ENCODE results near the gene PACS2.

PACS2 gene

DNA sequence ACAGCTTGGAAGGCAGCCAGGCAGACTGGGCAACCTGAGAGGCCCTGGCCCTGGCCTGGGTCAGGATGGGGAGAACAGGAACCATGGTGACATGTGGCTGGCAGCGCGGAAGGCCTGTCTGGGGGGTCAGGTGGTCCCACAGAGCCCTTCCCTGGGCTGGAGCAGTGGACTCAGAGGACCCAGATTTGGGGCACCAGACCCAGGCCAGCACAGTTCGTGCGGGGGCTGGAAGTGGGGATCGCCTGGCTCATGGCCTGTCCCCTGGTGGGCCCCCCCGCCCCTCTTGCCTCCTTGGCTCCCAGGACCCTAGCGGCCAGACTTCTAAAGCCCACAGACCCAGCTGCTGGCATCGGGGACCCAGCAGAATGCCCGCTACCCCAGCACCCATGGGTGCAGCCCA, 126.4 kb downstream of the PACS2 start:
- no peak for TF ChIP-seq CTCF (conservative IDR thresholded peaks at IDR 0.05; ENCODE audit: low read depth, low read length)
- no peak for DNase-seq (ENCODE audit: low read depth)
- no peak overlapping the region for H3K4me3 ChIP-seq (ENCODE audit: low read depth, low read length)

DNA sequence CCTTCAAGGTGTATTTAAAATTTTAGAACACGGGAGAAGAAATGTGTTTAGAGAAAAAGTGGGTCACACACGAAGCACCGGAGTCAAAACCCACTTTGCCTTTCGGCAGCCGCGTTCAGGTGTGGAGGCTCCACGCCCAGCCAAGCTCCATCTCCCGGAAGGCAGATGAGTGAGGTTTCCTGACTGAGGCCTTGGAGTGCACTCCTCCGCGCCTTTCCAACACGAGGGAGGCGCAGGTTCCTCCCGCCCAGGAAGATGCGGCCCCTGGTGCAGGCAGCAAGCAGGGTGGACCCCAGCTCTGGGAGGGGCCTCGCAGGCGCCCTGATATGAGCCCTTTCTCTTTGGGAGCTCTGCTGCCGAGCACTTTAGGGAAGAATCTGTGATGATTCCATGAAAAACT, 127.6 kb downstream of the PACS2 start:
- no peak overlapping the region for H3K4me3 ChIP-seq (ENCODE audit: low read depth, low read length)
- no peak for DNase-seq (ENCODE audit: low read depth)
- TF ChIP-seq CTCF (conservative IDR thresholded peaks at IDR 0.05; ENCODE audit: low read depth, low read length), result no peak

DNA sequence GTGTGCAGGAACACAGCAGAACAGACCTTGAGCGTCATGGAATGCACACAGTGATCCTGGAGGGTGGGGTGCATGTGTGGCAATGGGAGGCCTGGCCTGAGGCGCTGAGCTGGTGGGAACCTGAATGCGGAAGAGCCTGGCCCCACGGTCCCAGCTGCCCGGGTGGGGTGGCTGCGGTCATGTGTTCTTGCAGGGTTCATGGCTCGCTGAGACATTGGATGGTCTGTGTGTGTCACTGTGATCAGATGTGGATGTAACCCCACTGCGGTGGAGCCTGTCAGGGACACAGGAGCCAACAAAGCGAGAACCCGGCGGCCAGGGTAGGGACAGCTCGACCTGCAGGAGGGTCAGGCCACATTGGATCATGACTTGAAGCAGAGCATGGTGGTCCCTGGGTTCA, 128.3 kb downstream of the PACS2 start:
- no peak overlapping the region for H3K4me3 ChIP-seq (ENCODE audit: low read depth, low read length)
- no peak for DNase-seq (ENCODE audit: low read depth)
- TF ChIP-seq CTCF (conservative IDR thresholded peaks at IDR 0.05; ENCODE audit: low read depth, low read length), result no peak

GRCh38 chr14:105444859-105445258, 130.3 kb downstream of the PACS2 start:
- TF ChIP-seq CTCF (conservative IDR thresholded peaks at IDR 0.05; ENCODE audit: low read depth, low read length), result no peak
- no peak for DNase-seq (ENCODE audit: low read depth)
- H3K4me3 ChIP-seq (ENCODE audit: low read depth, low read length), result no peak overlapping the region

DNA sequence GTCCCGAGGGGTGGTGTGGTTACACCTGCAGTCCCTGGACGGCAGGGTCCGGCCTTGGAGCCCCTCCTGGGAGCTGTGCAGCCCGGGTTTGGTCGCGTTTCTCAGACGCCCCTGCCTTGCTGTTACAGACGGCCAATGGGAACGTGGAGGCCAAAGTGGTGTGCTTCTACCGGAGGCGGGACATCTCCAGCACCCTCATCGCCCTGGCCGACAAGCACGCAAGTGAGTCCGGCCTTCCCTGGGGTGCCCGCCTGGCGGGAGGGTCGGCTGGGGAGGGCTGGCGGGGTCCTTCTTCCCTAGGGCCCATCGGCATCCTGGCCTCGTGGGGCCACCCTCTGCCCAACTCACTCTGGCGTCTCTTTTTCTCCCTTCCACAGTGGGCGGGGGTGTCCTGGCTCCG, 130.7 kb downstream of the PACS2 start:
- DNase-seq (ENCODE audit: low read depth), result no peak
- TF ChIP-seq CTCF (conservative IDR thresholded peaks at IDR 0.05; ENCODE audit: low read depth, low read length), result no peak
- no peak overlapping the region for H3K4me3 ChIP-seq (ENCODE audit: low read depth, low read length)

DNA sequence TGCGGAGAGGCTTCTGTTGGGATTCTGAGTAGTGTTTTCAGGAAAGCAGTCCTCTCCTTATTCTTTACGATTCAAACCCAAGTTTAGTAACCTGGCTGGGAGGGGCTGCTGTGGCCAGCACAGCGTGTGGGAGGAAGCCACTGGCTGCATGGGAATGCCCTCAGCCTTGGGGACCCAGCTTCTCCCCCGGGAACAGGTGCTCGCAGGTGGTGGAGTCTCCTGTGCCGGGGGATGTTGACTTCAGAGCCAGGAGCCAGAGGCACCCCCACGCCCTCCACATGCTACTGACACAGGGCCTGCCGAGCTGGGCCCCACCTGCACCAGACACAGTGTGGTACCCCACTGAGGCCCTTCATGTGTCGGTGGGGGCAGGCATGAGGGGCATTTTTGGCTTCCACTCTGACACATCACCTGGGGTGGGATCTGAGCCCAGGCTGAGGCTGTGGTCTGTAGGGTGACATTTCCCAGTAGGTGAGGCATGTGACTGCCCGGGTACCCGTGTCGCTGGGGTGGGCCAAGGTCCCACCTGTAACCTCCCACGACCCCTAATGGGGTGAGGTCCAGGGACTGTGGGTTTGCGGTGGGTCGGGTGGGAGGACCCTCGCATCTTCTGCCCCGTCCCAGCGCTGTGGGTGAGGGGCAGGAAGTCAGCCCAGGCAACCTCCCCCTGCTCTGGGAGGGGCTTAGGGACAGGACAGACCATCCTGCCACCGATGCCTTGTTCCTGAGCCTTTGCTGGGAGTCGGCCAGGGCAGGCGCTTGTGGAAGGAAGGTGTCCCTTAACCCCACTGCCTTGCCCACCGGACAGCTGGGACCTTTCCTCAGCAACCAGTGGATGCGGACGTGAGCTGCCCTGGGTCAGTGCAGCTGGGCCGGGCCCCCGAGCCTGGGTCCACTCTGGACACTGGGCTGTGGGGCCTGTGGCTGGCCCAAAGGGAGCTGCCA, 131.6 kb downstream of the PACS2 start:
- H3K4me3 ChIP-seq (ENCODE audit: low read depth, low read length), result no peak overlapping the region
- DNase-seq (ENCODE audit: low read depth), result no peak
- TF ChIP-seq CTCF (conservative IDR thresholded peaks at IDR 0.05; ENCODE audit: low read depth, low read length), result no peak

GRCh38 chr14:105446971-105447370, 132.4 kb downstream of the PACS2 start:
- no peak for DNase-seq (ENCODE audit: low read depth)
- no peak for TF ChIP-seq CTCF (conservative IDR thresholded peaks at IDR 0.05; ENCODE audit: low read depth, low read length)
- H3K4me3 ChIP-seq (ENCODE audit: low read depth, low read length), result no peak overlapping the region
